Smooth muscle cell (in vitro differentiated cells): Measurements from ENCODE around the gene ZNF215. TPM values are rescaled to one million over a fixed set of nuclear protein-coding genes. Genes with fewer than 3 reads are reported as not detected.

Experiments
- DNase-seq: peaks from one replicate; lab custom pipeline; 2025; ENCODE audit not compliant: unreplicated experiment; lab: John Stamatoyannopoulos, UW
- H2AFZ ChIP-seq: fragments of 200-600 bp; sonication (generic); 2 replicates; pipeline ENCODE4 v1.6.0; 2016; ENCODE audit warnings: antibody characterized with exemption, low read depth, mild to moderate bottlenecking
- H3F3A ChIP-seq: fragments of 200-600 bp; sonication (generic); 2 replicates; pipeline ENCODE4 v1.6.0; 2017; ENCODE audit warnings: antibody characterized with exemption, low read depth
- H3K27ac ChIP-seq: fragments of 200-600 bp; sonication (generic); 2 replicates; pipeline ENCODE4 v1.5.1; 2016; ENCODE audit warnings: low read depth, mild to moderate bottlenecking
- H3K27me3 ChIP-seq: fragments of 200-600 bp; sonication (generic); 2 replicates; pipeline ENCODE4 v1.6.1; 2016; ENCODE audit warnings: low read depth, mild to moderate bottlenecking
- H3K36me3 ChIP-seq: fragments of 200-600 bp; sonication (generic); 2 replicates; pipeline ENCODE4 v1.5.1; 2016; ENCODE audit warnings: low read depth
- H3K4me1 ChIP-seq: fragments of 200-600 bp; sonication (generic); 2 replicates; pipeline ENCODE4 v1.5.1; 2016; ENCODE audit warnings: low read depth
- H3K4me2 ChIP-seq: fragments of 200-600 bp; sonication (generic); 2 replicates; pipeline ENCODE4 v1.6.0; 2016; ENCODE audit warnings: mild to moderate bottlenecking
- H3K4me3 ChIP-seq: fragments of 200-600 bp; sonication (generic); 2 replicates; pipeline ENCODE4 v1.5.1; 2016; ENCODE audit warnings: mild to moderate bottlenecking
- H3K79me2 ChIP-seq: fragments of 200-600 bp; sonication (generic); 2 replicates; pipeline ENCODE4 v1.6.0; 2016; ENCODE audit warnings: low read depth, mild to moderate bottlenecking
- H3K9ac ChIP-seq: fragments of 200-600 bp; sonication (generic); 2 replicates; pipeline ENCODE4 v1.6.0; 2016; ENCODE audit warnings: low read depth
- H3K9me3 ChIP-seq: fragments of 200-600 bp; sonication (generic); replicated peaks from 2 replicates; pipeline ENCODE4 v1.5.1; 2016; ENCODE audit warnings: low read depth
- H4K20me1 ChIP-seq: fragments of 200-600 bp; sonication (generic); 2 replicates; pipeline ENCODE4 v1.6.0; 2016; ENCODE audit warnings: low read depth
- WGBS: methylation state at CpG from one replicate; pipeline ENCODE4 v1.1.7; 2016; ENCODE audit warnings: low lambda C conversion rate; 5-methylcytosine and 5-hydroxymethylcytosine counted together
- polyA plus RNA-seq: library from polyadenylated mRNA; unstranded; fragments of >200 nt; fragmentation: Nextera tagmentation; extraction: Ambion mirVana; gene quantifications from 2 replicates; pipeline ENCODE4 v1.2.1, GENCODE V29; 2016
- total RNA-seq: library from RNA; depleted of rRNA; stranded (reverse); fragments of >200 nt; gene quantifications from 2 replicates; pipeline ENCODE4 v1.2.3, GENCODE V29; 2014
- TF ChIP-seq, protein P1 (sequence below): fragments of 200-600 bp; sonication (generic); IDR thresholded peaks from 2 replicates; pipeline ENCODE4 v1.5.1; 2017; ENCODE audit warnings: borderline replicate concordance, mild to moderate bottlenecking, antibody characterized with exemption; ENCODE audit not compliant: insufficient read depth, poor library complexity, severe bottlenecking

ZNF215 gene
- total and polyA plus RNA-seq, 2 experiments from 2014 or later: 2.8 to 9.1 TPM

- H3K4me1 ChIP-seq: peaks cover 11% of the 10 kb centered on the region
- no peak overlapping the region for H3K27ac ChIP-seq
- no peak overlapping the region for H3K4me2 ChIP-seq
- H3K9ac ChIP-seq: no peak overlapping the region
- H3K36me3 ChIP-seq: no peaks in the 10 kb centered on the region
- H2AFZ ChIP-seq: no peak overlapping the region
- DNase-seq: no peak
- H3K9me3 ChIP-seq: no peaks in the 10 kb centered on the region
- H3F3A ChIP-seq: peaks cover 7% of the 10 kb centered on the region
- TF ChIP-seq, protein P1, sequence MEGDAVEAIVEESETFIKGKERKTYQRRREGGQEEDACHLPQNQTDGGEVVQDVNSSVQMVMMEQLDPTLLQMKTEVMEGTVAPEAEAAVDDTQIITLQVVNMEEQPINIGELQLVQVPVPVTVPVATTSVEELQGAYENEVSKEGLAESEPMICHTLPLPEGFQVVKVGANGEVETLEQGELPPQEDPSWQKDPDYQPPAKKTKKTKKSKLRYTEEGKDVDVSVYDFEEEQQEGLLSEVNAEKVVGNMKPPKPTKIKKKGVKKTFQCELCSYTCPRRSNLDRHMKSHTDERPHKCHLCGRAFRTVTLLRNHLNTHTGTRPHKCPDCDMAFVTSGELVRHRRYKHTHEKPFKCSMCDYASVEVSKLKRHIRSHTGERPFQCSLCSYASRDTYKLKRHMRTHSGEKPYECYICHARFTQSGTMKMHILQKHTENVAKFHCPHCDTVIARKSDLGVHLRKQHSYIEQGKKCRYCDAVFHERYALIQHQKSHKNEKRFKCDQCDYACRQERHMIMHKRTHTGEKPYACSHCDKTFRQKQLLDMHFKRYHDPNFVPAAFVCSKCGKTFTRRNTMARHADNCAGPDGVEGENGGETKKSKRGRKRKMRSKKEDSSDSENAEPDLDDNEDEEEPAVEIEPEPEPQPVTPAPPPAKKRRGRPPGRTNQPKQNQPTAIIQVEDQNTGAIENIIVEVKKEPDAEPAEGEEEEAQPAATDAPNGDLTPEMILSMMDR: no peak
- H3K79me2 ChIP-seq: no peaks in the 10 kb centered on the region
- no peaks in the 10 kb centered on the region for H4K20me1 ChIP-seq
- H3K27me3 ChIP-seq: no peaks in the 10 kb centered on the region
- no peak overlapping the region for H3K4me3 ChIP-seq
Measured at GRCh38 chr11:6995703-6996102, 69.5 kb downstream of the ZNF215 start.

DNA sequence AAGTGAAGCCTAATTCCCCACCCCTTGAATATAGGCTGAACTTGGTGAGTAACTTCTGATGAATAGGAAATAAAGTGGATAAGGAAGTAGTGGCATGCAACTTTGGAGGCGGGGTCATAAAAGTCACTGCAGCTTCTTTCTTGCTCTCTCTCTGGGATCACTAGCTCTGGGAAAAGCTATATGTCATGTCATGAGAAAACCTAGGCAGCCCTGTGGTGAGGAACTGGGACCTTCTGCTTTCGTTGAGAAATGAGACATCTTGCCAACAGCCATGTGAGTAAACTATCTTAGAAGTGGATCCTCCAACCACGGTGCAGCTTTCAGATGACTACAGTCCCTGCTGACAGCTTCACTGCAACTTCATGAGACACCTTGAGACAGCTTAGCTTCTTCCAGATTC is 78.3 kb downstream of the ZNF215 start:
- H3K4me1 ChIP-seq: peaks cover 3% of the 10 kb centered on the region
- H2AFZ ChIP-seq: no peak overlapping the region
- DNase-seq: no peak
- no peak overlapping the region for H3K4me3 ChIP-seq
- H3K9me3 ChIP-seq: no peaks in the 10 kb centered on the region
- no peak overlapping the region for H3K27ac ChIP-seq
- peaks cover 5% of the 10 kb centered on the region for H4K20me1 ChIP-seq
- no peaks in the 10 kb centered on the region for H3K36me3 ChIP-seq
- no peak overlapping the region for H3K9ac ChIP-seq
- no peaks in the 10 kb centered on the region for H3K27me3 ChIP-seq
- no peaks in the 10 kb centered on the region for H3K79me2 ChIP-seq
- no peaks in the 10 kb centered on the region for H3F3A ChIP-seq
- H3K4me2 ChIP-seq: no peak overlapping the region
- 54% methylated on average over 3 of the region's 3 CpGs for WGBS
- TF ChIP-seq, protein P1: no peak

Other genes starting within 250 kb of the ZNF215 start
- gene MRPL17, start 243.1 kb upstream of the ZNF215 start, total RNA-seq: 64.0 and 132 TPM in 2 replicates
- 77.4 and 98.4 TPM in 2 replicates for gene MRPL17, start 243.1 kb upstream of the ZNF215 start, polyA plus RNA-seq
- 0.13 and 0.72 TPM in 2 replicates for gene OR2AG2, start 154.4 kb upstream of the ZNF215 start, total RNA-seq
- 0.23 TPM in 1 of 2 replicates, not detected in the other for gene OR2AG2, start 154.4 kb upstream of the ZNF215 start, polyA plus RNA-seq
- not detected in 2 replicates for gene OR2AG1, start 143.4 kb upstream of the ZNF215 start, total RNA-seq
- gene OR2AG1, start 143.4 kb upstream of the ZNF215 start, polyA plus RNA-seq: not detected in 2 replicates
- 0.18 and 0.40 TPM in 2 replicates for gene OR6A2, start 126.7 kb upstream of the ZNF215 start, total RNA-seq
- not detected in 2 replicates for gene OR6A2, start 126.7 kb upstream of the ZNF215 start, polyA plus RNA-seq
- not detected in 2 replicates for gene OR10A5, start 80.7 kb upstream of the ZNF215 start, total RNA-seq
- 0.17 TPM in 1 of 2 replicates, not detected in the other for gene OR10A5, start 80.7 kb upstream of the ZNF215 start, polyA plus RNA-seq
- not detected in 2 replicates for gene OR10A2, start 63.4 kb upstream of the ZNF215 start, total RNA-seq
- gene OR10A2, start 63.4 kb upstream of the ZNF215 start, polyA plus RNA-seq: 0.06 TPM in 1 of 2 replicates, not detected in the other
- not detected in 2 replicates for gene OR10A4, start 49.8 kb upstream of the ZNF215 start, total RNA-seq
- gene OR10A4, start 49.8 kb upstream of the ZNF215 start, polyA plus RNA-seq: not detected in 2 replicates
- 0.13 TPM in 1 of 2 replicates, not detected in the other for gene OR2D2, start 33.9 kb upstream of the ZNF215 start, total RNA-seq
- gene OR2D2, start 33.9 kb upstream of the ZNF215 start, polyA plus RNA-seq: not detected in 2 replicates
- not detected in 2 replicates for gene OR2D3, start 5.4 kb upstream of the ZNF215 start, total RNA-seq
- gene OR2D3, start 5.4 kb upstream of the ZNF215 start, polyA plus RNA-seq: not detected in 2 replicates
- gene ZNF214, start 93.9 kb downstream of the ZNF215 start, total RNA-seq: 3.5 and 4.3 TPM in 2 replicates
- 1.8 and 3.1 TPM in 2 replicates for gene ZNF214, start 93.9 kb downstream of the ZNF215 start, polyA plus RNA-seq
- gene NLRP14, start 94.1 kb downstream of the ZNF215 start, total RNA-seq: 0.13 TPM in 1 of 2 replicates, not detected in the other
- gene NLRP14, start 94.1 kb downstream of the ZNF215 start, polyA plus RNA-seq: 0.30 and 0.34 TPM in 2 replicates
- gene RBMXL2, start 162.6 kb downstream of the ZNF215 start, total RNA-seq: not detected in 2 replicates
- gene RBMXL2, start 162.6 kb downstream of the ZNF215 start, polyA plus RNA-seq: 0.14 TPM in 1 of 2 replicates, not detected in the other